ENCODE measurements around the gene PCDHA9. TPM values are rescaled to one million over a fixed set of nuclear protein-coding genes. Genes with fewer than 3 reads are reported as not detected.

Gene PCDHA9
- total and polyA plus RNA-seq, 10 of the 15 experiments (the other 5 are each of a cell fraction or from before 2014, with no cell fraction given), result 0.01 to 0.06 (median 0.03) TPM; not detected in 7

GRCh38 chr5:140800816-140801493 lies 47.2 kb upstream of the PCDHA9 start, which contains the start of gene PCDHA3 (continued):
- no peak for TF ChIP-seq IRF5 (IDR thresholded peaks at IDR 0.05; ENCODE audit: borderline replicate concordance)
- TF ChIP-seq BRCA1 (IDR thresholded peaks at IDR 0.05; ENCODE audit: low read depth, low read length), result no peak
- no peak for TF ChIP-seq ZNF687 (IDR thresholded peaks at IDR 0.05)
- TF ChIP-seq TARDBP (IDR thresholded peaks at IDR 0.05; ENCODE audit: borderline replicate concordance), result no peak
- no peak for TF ChIP-seq RELA (IDR thresholded peaks at IDR 0.05; ENCODE audit: borderline replicate concordance, partially characterized antibody)
- no peak for TF ChIP-seq FOXK2 (IDR thresholded peaks at IDR 0.05)
- no peak for TF ChIP-seq CREB1 (IDR thresholded peaks at IDR 0.05; ENCODE audit: low read depth)
- no peak for TF ChIP-seq FOXM1 (IDR thresholded peaks at IDR 0.05; ENCODE audit: low read depth, low read length)
- no peak for TF ChIP-seq EGR1 (IDR thresholded peaks at IDR 0.05; ENCODE audit: borderline replicate concordance in 1 of 2, low read depth in 2 of 2, low read length in 2 of 2)
- TF ChIP-seq E2F8 (IDR thresholded peaks at IDR 0.05; ENCODE audit: low read depth, partially characterized antibody), result no peak
- no peak for TF ChIP-seq ZNF592 (IDR thresholded peaks at IDR 0.05)
- TF ChIP-seq PKNOX1 (IDR thresholded peaks at IDR 0.05), result no peak

All from GM12878 (cell line).